SK-N-SH (cell line): Measurements from ENCODE around the gene SAPCD2. TPM values are rescaled to one million over a fixed set of nuclear protein-coding genes. Genes with fewer than 3 reads are reported as not detected.
A peak's percentile ranks its signal among the peaks of the same experiment; 100 is the strongest.
"Not testable (repeated sequence)": the region's sequence is repeated elsewhere in the genome, so short reads cannot be mapped to it uniquely, and the experiment has no call there.

Source experiments
- CTCF ChIA-PET: fragments of 300-600, 350-600 bp; formaldehyde crosslinking; extraction: SDS; loops from one replicate; lab custom pipeline; 2021; lab: Yijun Ruan, JAX
- POLR2A ChIA-PET: fragments of 350-600 bp; sonication (Branson Sonifier 250); formaldehyde crosslinking; extraction: SDS; loops from one replicate; lab custom pipeline; 2020; ENCODE audit warnings: antibody characterized with exemption, inconsistent platforms; lab: Yijun Ruan, JAX
- DNase-seq: peaks from one replicate; pipeline ENCODE4 v3.0.0; 2012
- H2AFZ ChIP-seq: fragments of 200-600 bp; sonication (generic); 2 replicates; pipeline ENCODE4 v1.8.1; 2016; ENCODE audit warnings: antibody characterized with exemption, mild to moderate bottlenecking, low read depth
- H3F3A ChIP-seq: fragments of 200-600 bp; sonication (generic); replicated peaks from 2 replicates; pipeline ENCODE3; 2016; ENCODE audit warnings: antibody characterized with exemption, mild to moderate bottlenecking; ENCODE audit not compliant: insufficient read depth
- H3K27ac ChIP-seq, 2 experiments: fragments of 200-500 bp in 1 of 2; fragments of 200-600 bp in 1 of 2; sonication (Bioruptor generic) in 1 of 2; sonication (generic), shearing (Covaris generic) in 1 of 2; 2 replicates each; pipeline versions ENCODE4 v1.5.1 to v1.6.1; 2014 to 2016; ENCODE audit warnings: low read depth in 2 of 2, inconsistent platforms in 1 of 2, low read length in 1 of 2, mild to moderate bottlenecking in 1 of 2, mixed read lengths in 1 of 2
- H3K27me3 ChIP-seq: fragments of 200-600 bp; sonication (generic), shearing (Covaris generic); 2 replicates; pipeline ENCODE4 v1.6.1; 2016; ENCODE audit warnings: mixed run types; ENCODE audit not compliant: insufficient read depth
- H3K36me3 ChIP-seq, 2 experiments: fragments of 200-500 bp in 1 of 2; fragments of 200-600 bp in 1 of 2; sonication (Bioruptor generic) in 1 of 2; sonication (generic) in 1 of 2; replicated peaks in 1 of 2; 2 replicates each; pipeline versions ENCODE3 to v1.5.1; 2014 to 2016; ENCODE audit warnings: low read length in 1 of 2, mild to moderate bottlenecking in 1 of 2; ENCODE audit not compliant: insufficient read depth in 2 of 2, control insufficient read depth in 1 of 2
- H3K4me1 ChIP-seq, 2 experiments: fragments of 200-500 bp in 1 of 2; fragments of 200-600 bp in 1 of 2; sonication (Bioruptor generic) in 1 of 2; sonication (generic), shearing (Covaris generic) in 1 of 2; 2 replicates each; pipeline versions ENCODE4 v1.5.1 to v1.6.1; 2014 to 2016; ENCODE audit warnings: low read depth in 1 of 2, low read length in 1 of 2, mixed run types in 1 of 2; ENCODE audit not compliant: insufficient read depth in 2 of 2, control insufficient read depth in 1 of 2
- H3K4me2 ChIP-seq: fragments of 200-600 bp; sonication (generic), shearing (Covaris generic); 2 replicates; pipeline ENCODE4 v1.6.1; 2017; ENCODE audit warnings: mixed run types
- H3K4me3 ChIP-seq, 2 experiments: fragments of 200-500 bp in 1 of 2; fragments of 200-600 bp in 1 of 2; sonication (Bioruptor generic) in 1 of 2; sonication (generic), shearing (Covaris generic) in 1 of 2; 2 replicates each; pipeline versions ENCODE4 v1.5.1 to v1.8.1; 2014 to 2016; ENCODE audit warnings: low read depth in 2 of 2, inconsistent platforms in 1 of 2, low read length in 1 of 2, mild to moderate bottlenecking in 1 of 2, mixed read lengths in 1 of 2, moderate library complexity in 1 of 2
- H3K79me2 ChIP-seq: fragments of 200-600 bp; sonication (generic); 2 replicates; pipeline ENCODE4 v1.8.1; 2017; ENCODE audit warnings: mild to moderate bottlenecking; ENCODE audit not compliant: insufficient read depth
- H3K9ac ChIP-seq: fragments of 200-600 bp; sonication (generic); 2 replicates; pipeline ENCODE4 v1.6.1; 2017; ENCODE audit warnings: mixed run types
- H3K9me2 ChIP-seq: fragments of 200-600 bp; sonication (generic); 2 replicates; pipeline ENCODE4 v1.6.1; 2017; ENCODE audit warnings: mixed run types
- H3K9me3 ChIP-seq: fragments of 200-600 bp; sonication (generic); 2 replicates; pipeline ENCODE4 v1.6.1; 2017; ENCODE audit warnings: mixed run types, mild to moderate bottlenecking, moderate library complexity
- H4K20me1 ChIP-seq: fragments of 200-600 bp; sonication (generic); 2 replicates; pipeline ENCODE4 v1.6.1; 2017; ENCODE audit warnings: mild to moderate bottlenecking, mixed run types; ENCODE audit not compliant: insufficient read depth
- IRF3 ChIP-seq: fragments of 150-350 bp; IDR thresholded peaks from 2 replicates; pipeline ENCODE4 v1.6.1; 2016; ENCODE audit warnings: mild to moderate bottlenecking, low read depth, low read length
- MAX ChIP-seq: IDR thresholded peaks from 2 replicates; pipeline ENCODE4 v1.4.0; 2012; ENCODE audit warnings: low read depth
- MEF2A ChIP-seq: IDR thresholded peaks from 2 replicates; pipeline ENCODE4 v1.4.0; 2012; ENCODE audit warnings: low read depth, borderline replicate concordance
- NFIC ChIP-seq: IDR thresholded peaks from 2 replicates; pipeline ENCODE4 v1.4.0; 2012; ENCODE audit warnings: borderline replicate concordance
- NRF1 ChIP-seq: IDR thresholded peaks from 2 replicates; pipeline ENCODE4 v1.6.1; 2012; ENCODE audit warnings: low read depth, mild to moderate bottlenecking, low read length
- PBX3 ChIP-seq: IDR thresholded peaks from 2 replicates; pipeline ENCODE4; 2012
- POLR2AphosphoS5 ChIP-seq: IDR thresholded peaks from 2 replicates; pipeline ENCODE4 v1.6.1; 2012; ENCODE audit warnings: low read depth, low read length
- RXRA ChIP-seq: IDR thresholded peaks from 2 replicates; pipeline ENCODE4 v1.4.0; 2012; ENCODE audit warnings: low read depth, mild to moderate bottlenecking, borderline replicate concordance
- USF1 ChIP-seq: IDR thresholded peaks from 2 replicates; pipeline ENCODE4 v1.4.0; 2012; ENCODE audit warnings: low read depth, borderline replicate concordance
- USF2 ChIP-seq: fragments of 150-350 bp; IDR thresholded peaks from 2 replicates; pipeline ENCODE4 v1.6.1; 2017; ENCODE audit warnings: antibody characterized with exemption, low read length, low read depth, borderline replicate concordance
- WGBS: methylation state at CpG from one replicate; pipeline ENCODE4 v1.1.6; 2017; ENCODE audit warnings: low lambda C conversion rate; 5-methylcytosine and 5-hydroxymethylcytosine counted together
- polyA plus RNA-seq, 3 experiments: library from polyadenylated mRNA; depleted of rRNA; stranded (reverse); fragments of >200 nt; gene quantifications; 2 replicates each; pipeline ENCODE4 v1.2.3, GENCODE V29; 2012

The SAPCD2 gene
- polyA plus RNA-seq, 1 of the 3 experiments (the other 2 are of a cell fraction), result 6.0 TPM

- ChIA-PET CTCF (interaction anchor here (0.6 to 16.8 kb wide), 24 partner anchors 9 to 294 kb away, joined by 3 to 803 read pairs (median 4); partner anchors contain the start of genes ABCA2, AJM1, CLIC3 and CYSRT1), POLR2A (interaction anchor here (1.2 kb wide), 1 partner anchor 8 kb away, joined by 7 read pairs; no protein-coding TSS in a partner anchor)
- H3K9me3 ChIP-seq, result no peaks in the 10 kb centered on the region
- peaks cover 0 to 11% of the 10 kb centered on the region in 2 experiments; a peak in 1 of 4 replicates for H3K4me1 ChIP-seq
- H4K20me1 ChIP-seq, result peaks cover 12% of the 10 kb centered on the region; the same call in 1 of the 2 replicates
- no peak overlapping the region for H2AFZ ChIP-seq
- TF ChIP-seq RXRA (no peak), MEF2A (no peak), MAX (no peak), NFIC (no peak), POLR2AphosphoS5 (no peak)
- peak overlapping the region in 1 of 2 experiments; percentile 11; a peak in 1 of 4 replicates for H3K27ac ChIP-seq
- peaks cover 5% of the 10 kb centered on the region for H3F3A ChIP-seq
- H3K4me3 ChIP-seq, result no peak overlapping the region
- H3K27me3 ChIP-seq, result no peaks in the 10 kb centered on the region
- H3K4me2 ChIP-seq, result no peak overlapping the region
- DNase-seq, result no peak
- no peaks in the 10 kb centered on the region for H3K36me3 ChIP-seq
- H3K9me2 ChIP-seq, result no peaks in the 10 kb centered on the region
- H3K9ac ChIP-seq, result no peak overlapping the region
- H3K79me2 ChIP-seq, result no peaks in the 10 kb centered on the region
- WGBS, result 83% methylated on average over 4 of the region's 26 CpGs
Observed at GRCh38 chr9:137063311-137064026, 6.9 kb downstream of the SAPCD2 start.

- CTCF ChIA-PET, result interaction anchor here (1.3 to 16.8 kb wide), 5 partner anchors 13 to 34 kb away, joined by 9 to 803 read pairs (median 92); partner anchors contain the start of genes ABCA2, ENTPD2, FUT7 and MAN1B1
- H3K9me2 ChIP-seq, H3K79me2 ChIP-seq, H3K4me2 ChIP-seq, H3K27ac ChIP-seq, H3F3A ChIP-seq, H3K4me3 ChIP-seq, H3K4me1 ChIP-seq, POLR2A ChIA-PET, H4K20me1 ChIP-seq, H3K27me3 ChIP-seq, H2AFZ ChIP-seq, H3K9me3 ChIP-seq, DNase-seq, H3K9ac ChIP-seq, H3K36me3 ChIP-seq: not testable (repeated sequence)
- WGBS, result 100% methylated on average over 1 of the region's 9 CpGs
Observed at GRCh38 chr9:137062798-137063197, 7.6 kb downstream of the SAPCD2 start.

GRCh38 chr9:137062384-137062783 lies 8.0 kb downstream of the SAPCD2 start:
- POLR2A ChIA-PET, result no interaction called here
- CTCF ChIA-PET, result interaction anchor here (10.9 to 16.8 kb wide), 2 partner anchors 12 to 26 kb away, joined by 92 to 803 read pairs; partner anchors contain the start of genes ENTPD2 and NPDC1

More at GRCh38 chr9:137062384-137062783, 8.0 kb downstream of the SAPCD2 start:
- H3K4me2 ChIP-seq, result no peak overlapping the region
- H4K20me1 ChIP-seq, result 0 out of 2 replicates have a peak, but pooled peaks cover 5% of the 10 kb centered on the region
- H3K27ac ChIP-seq, result no peak overlapping the region
- no peak overlapping the region for H2AFZ ChIP-seq
- no peaks in the 10 kb centered on the region for H3F3A ChIP-seq
- 88% methylated on average over 10 of the region's 15 CpGs for WGBS
- H3K9me3 ChIP-seq, result no peaks in the 10 kb centered on the region
- H3K79me2 ChIP-seq, result no peaks in the 10 kb centered on the region
- DNase-seq, result no peak
- no peaks in the 10 kb centered on the region for H3K9me2 ChIP-seq
- no peaks in the 10 kb centered on the region for H3K27me3 ChIP-seq
- TF ChIP-seq POLR2AphosphoS5 (no peak), IRF3 (no peak), MEF2A (no peak), USF2 (no peak), NRF1 (no peak), USF1 (no peak), PBX3 (no peak)
- H3K4me3 ChIP-seq, result no peak overlapping the region
- H3K36me3 ChIP-seq, result no peaks in the 10 kb centered on the region
- H3K9ac ChIP-seq, result no peak overlapping the region
- H3K4me1 ChIP-seq, result peaks cover 0 to 5% of the 10 kb centered on the region in 2 experiments; a peak in 2 of 4 replicates
